AG09319 (cell line): Measurements from ENCODE around the gene TRIM45.

ENCODE experiments used
- DNase-seq: peaks from one replicate; pipeline ENCODE4 v3.0.0-alpha.2; 2010; ENCODE audit warnings: low read depth; ENCODE audit errors: extremely low read depth
- CTCF ChIP-seq: IDR thresholded peaks from 2 replicates; pipeline ENCODE4 v1.5.1; 2011; ENCODE audit warnings: low read depth, mild to moderate bottlenecking, inconsistent platforms, low read length, moderate library complexity

The TRIM45 gene

DNA sequence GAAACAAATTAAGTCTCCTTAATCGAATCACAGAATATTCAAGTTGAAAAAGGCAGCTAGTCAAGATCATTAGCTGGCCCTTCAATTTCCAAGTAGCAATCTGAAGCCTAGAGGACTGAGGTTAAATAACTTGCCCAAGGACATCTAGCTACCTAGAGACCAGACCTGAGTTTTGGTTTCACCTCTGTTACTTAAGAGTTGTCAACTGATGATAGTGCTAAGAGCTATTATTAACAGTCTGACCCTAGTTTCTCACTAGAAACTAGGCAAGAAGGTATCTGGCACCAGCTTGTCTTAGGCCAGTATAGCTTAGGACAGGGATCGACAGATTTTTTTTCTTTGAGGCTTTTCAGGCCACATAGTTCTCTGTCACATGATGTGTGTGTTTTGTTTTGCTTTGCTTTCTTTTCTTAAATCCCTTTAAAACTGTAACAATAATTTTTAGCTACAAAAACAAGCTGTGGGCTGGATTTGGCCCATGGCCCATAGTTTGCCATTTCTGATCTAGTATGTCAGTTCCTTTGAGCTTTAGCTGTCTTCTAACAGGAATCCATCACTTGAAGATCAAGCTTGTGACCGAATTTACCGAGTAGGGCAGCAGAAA, 23.2 kb downstream of the TRIM45 start:
- no peak for TF ChIP-seq CTCF
- no peak for DNase-seq

DNA sequence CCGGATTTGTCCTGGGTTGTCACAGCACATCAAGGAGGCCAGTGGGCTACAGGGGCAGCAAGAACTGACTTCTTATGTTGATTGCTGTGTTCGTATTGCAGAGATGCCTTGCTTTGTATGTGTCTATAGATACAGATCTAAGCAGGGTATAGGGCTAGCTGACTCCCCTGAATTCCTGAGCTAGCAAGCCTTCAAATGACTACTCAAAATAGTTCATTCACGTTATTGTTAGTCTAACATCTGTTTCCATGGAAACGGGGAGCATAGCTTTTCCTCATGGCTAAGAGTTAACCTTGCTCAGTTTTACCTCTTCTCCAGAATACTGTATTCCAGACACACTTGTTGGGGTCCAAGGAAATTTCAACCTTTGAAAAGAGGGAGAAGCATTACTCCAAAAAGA, 24.1 kb downstream of the TRIM45 start:
- no peak for DNase-seq
- TF ChIP-seq CTCF, result no peak

GRCh38 chr1:117096951-117097408, 24.6 kb downstream of the TRIM45 start:
- TF ChIP-seq CTCF, result no peak
- peak; percentile 25 for DNase-seq

DNA sequence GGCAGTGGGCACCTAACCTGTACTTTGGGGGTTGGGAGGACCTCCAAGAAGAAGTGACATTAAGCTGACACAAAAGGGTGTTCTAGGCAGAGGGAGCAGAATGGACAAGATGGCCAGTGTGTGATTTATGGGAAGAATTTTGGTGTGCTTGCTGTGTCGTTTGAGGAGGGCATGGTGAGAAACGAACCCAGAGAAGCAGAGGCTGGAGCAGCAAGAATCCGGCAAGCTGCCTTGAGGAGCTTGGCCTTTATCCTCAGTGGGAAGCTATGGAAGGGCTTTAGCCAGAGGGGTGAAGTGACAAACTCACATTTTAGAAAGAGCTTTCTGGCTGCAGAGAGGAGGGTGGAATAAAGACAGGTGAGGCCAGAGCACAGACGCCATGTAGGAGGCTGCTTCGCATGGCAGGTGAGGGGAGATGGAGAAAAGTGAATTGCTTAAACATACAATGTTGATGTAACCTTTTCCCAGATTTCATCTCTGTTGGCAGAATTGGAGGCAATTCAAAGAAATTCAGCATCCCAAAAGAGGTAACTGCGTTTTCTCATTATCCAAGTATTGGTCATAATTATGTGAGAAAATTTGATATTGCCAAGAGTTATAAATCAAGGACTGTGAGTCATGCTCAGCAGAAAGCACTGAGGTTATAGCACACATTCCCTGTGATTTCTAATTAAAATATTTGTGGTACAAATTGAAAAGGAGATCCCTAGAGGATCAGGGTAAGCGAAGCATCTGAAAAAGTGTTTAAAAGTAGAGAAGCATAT, 26.5 kb downstream of the TRIM45 start:
- TF ChIP-seq CTCF, result no peak
- peak; percentile 24 for DNase-seq

GRCh38 chr1:117093870-117094621, 27.5 kb downstream of the TRIM45 start:
- no peak for DNase-seq
- TF ChIP-seq CTCF, result peak; percentile 22

GRCh38 chr1:117093091-117093534, 28.4 kb downstream of the TRIM45 start:
- TF ChIP-seq CTCF, result no peak
- peak; percentile 94 for DNase-seq

DNA sequence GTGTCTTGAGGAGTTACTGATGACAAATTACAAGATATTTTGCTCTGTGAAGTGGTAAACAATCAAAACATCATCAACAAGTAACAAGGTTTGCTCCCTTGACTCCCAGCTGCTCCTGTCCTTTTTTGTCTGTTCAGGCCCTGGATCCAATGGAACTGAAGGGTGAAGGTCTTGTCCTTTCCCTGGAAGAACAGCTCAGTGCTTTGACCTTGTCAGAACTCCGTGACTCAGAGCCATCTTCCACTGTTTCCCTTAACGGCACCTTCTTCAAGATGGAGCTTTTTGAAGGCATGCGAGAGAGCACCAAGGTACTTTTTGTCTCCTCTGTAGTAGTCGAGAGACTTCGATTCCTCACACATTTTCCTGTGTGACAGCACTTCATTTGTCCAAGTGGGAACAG, 29.0 kb downstream of the TRIM45 start:
- TF ChIP-seq CTCF, result no peak
- DNase-seq, result no peak
